ENCODE results near the gene TMEM218. TPM values are rescaled to one million over a fixed set of nuclear protein-coding genes. Genes with fewer than 3 reads are reported as not detected.

TMEM218 gene
- total RNA-seq, 2 experiments from 2014 or later: 11.3 TPM

DNA sequence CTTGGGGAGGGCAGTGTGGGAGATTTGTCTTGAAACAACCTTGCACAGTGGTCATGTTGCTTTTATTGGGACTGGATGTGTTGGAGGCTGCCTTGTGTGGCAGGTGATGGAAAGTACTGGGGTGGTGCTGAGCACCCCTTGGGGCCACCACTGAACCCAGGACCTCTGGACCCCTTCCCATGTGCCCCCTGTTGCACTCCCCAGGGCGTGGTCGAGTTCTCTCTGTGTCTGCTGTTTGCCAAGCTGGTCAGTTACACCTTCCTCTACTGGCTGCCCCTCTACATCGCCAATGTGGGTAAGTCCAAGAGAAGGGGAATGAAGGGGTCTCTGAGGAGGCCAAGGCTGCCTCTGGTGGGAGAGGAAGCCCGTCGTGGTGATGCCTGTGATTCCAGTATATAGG lies 29.4 kb downstream of the TMEM218 start:
- ChIA-PET CTCF (interaction anchor here (0.6 kb wide), 1 partner anchor 44 kb away, joined by 4 read pairs; no protein-coding TSS in a partner anchor), POLR2A (no interaction called here)
- H3K27ac Mint-ChIP-seq: no peak overlapping the region
- DNase-seq (no peak), ATAC-seq (no peak)
- H3K4me1 Mint-ChIP-seq: no peaks in the 10 kb centered on the region
- intact Hi-C loops (cut with DNase I, micrococcal nuclease): no loop called here
- no peaks in the 10 kb centered on the region for H3K9me3 Mint-ChIP-seq (ENCODE audit: low read depth)
- H3K4me3 Mint-ChIP-seq: no peak overlapping the region
- H3K36me3 Mint-ChIP-seq (ENCODE audit: low read depth): no peaks in the 10 kb centered on the region
- peaks cover 3% of the 10 kb centered on the region for H3K27me3 Mint-ChIP-seq

DNA sequence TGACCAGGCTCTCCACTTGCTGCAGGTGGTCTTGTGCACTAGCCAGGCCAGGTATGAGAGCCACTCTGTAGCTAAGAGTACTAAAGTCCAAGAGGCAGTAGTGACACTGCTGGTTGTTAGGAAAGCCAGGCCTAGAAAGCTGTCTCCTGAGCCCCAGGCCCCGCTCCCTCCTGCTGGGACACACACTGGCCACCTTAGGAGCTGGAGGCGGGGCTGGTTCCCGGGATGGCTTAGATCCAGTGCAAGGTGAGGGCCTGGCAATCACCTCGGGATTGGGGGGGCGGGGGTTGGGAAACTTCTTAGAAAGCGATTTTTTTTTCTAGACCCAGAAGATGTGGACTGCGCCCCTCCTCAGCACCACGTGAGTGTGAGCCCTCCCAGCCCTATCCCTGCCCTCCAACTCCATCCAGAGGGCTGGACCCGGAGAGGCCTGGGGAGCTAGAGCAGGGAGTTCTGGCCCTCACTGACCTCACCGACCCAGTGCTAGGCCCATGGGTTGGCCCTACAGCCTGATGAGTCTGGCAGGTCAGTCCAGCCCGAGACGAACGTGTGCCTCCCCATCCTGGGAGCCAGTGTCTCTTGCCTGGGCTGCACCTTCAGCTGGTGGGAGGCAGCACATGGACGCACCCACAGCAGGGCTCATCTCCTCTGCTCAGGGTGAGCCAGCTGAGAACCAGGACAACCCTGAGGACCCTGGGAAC lies 30.2 kb downstream of the TMEM218 start:
- ChIA-PET CTCF (interaction anchor here (0.8 kb wide), 1 partner anchor 61 kb away, joined by 3 read pairs; no protein-coding TSS in a partner anchor), POLR2A (no interaction called here)
- H3K9me3 Mint-ChIP-seq (ENCODE audit: low read depth): no peaks in the 10 kb centered on the region
- H3K4me3 Mint-ChIP-seq: no peak overlapping the region
- ATAC-seq (no peak), DNase-seq (no peak)
- no peaks in the 10 kb centered on the region for H3K4me1 Mint-ChIP-seq
- H3K36me3 Mint-ChIP-seq (ENCODE audit: low read depth): no peaks in the 10 kb centered on the region
- intact Hi-C loops (cut with DNase I, micrococcal nuclease): no loop called here
- H3K27me3 Mint-ChIP-seq: peaks cover 3% of the 10 kb centered on the region
- H3K27ac Mint-ChIP-seq: no peak overlapping the region

DNA sequence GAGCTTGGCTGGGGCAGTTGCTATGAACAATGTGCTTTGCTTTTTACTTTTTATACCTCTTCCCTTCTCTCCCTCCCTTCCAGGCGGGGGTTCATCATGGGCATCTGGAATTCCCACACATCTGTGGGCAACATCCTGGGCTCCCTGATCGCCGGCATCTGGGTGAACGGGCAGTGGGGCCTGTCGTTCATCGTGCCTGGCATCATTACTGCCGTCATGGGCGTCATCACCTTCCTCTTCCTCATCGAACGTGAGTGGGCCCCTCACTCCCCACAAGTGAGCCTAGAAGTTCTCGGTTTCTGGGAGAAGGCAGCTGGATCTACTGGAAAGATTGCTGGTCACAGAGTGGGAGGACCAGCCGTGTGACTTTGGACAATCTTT lies 30.9 kb downstream of the TMEM218 start:
- ATAC-seq: no peak
- DNase-seq: no peak
- Mint-ChIP-seq H3K27ac (no peak overlapping the region), H3K9me3 (ENCODE audit: low read depth) (no peaks in the 10 kb centered on the region), H3K36me3 (ENCODE audit: low read depth) (no peaks in the 10 kb centered on the region), H3K4me3 (no peak overlapping the region), H3K27me3 (peaks cover 3% of the 10 kb centered on the region), H3K4me1 (no peaks in the 10 kb centered on the region)
- intact Hi-C loops (cut with DNase I, micrococcal nuclease): no loop called here
- ChIA-PET CTCF (interaction anchor here (0.8 kb wide), 1 partner anchor 61 kb away, joined by 3 read pairs; no protein-coding TSS in a partner anchor), POLR2A (no interaction called here)

DNA sequence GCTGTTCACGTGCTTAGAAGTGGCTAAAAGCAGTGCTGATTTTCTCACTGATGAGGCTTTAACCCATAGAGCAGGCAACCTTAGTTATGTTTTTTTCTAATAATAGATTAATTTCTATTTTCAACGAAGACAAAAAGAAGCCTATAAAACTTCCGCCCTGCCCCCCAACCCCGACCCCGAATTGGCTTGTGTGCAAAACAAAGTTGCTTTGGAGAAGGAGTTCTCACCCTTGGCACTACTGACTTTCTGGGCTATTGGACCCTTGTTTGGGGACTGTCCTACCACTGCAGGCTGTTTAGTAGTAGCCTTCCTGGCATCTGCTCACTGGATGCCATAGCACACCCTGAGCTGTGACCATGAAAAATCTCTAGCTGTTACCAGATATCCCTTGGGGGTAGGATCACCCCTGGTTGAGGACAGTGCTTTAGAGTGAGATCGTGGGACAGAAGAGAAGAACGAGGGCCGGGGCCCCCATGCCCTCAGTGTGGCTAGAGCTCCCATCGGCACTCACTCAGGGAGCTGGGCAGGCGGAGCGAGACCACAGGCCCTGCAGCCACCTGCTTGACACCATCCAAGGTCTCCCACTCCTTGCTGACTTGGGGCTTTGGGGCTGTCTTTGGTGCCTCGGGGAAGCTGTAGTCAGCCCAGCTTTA lies 31.4 kb downstream of the TMEM218 start:
- POLR2A ChIA-PET: no interaction called here
- no peaks in the 10 kb centered on the region for H3K36me3 Mint-ChIP-seq (ENCODE audit: low read depth)
- no peak overlapping the region for H3K4me3 Mint-ChIP-seq
- intact Hi-C loops (cut with DNase I, micrococcal nuclease): no loop called here
- DNase-seq (no peak), ATAC-seq (no peak)
- H3K27ac Mint-ChIP-seq: no peak overlapping the region
- CTCF ChIA-PET: no interaction called here
- no peaks in the 10 kb centered on the region for H3K4me1 Mint-ChIP-seq
- H3K9me3 Mint-ChIP-seq (ENCODE audit: low read depth): no peaks in the 10 kb centered on the region
- peaks cover 3% of the 10 kb centered on the region for H3K27me3 Mint-ChIP-seq

DNA sequence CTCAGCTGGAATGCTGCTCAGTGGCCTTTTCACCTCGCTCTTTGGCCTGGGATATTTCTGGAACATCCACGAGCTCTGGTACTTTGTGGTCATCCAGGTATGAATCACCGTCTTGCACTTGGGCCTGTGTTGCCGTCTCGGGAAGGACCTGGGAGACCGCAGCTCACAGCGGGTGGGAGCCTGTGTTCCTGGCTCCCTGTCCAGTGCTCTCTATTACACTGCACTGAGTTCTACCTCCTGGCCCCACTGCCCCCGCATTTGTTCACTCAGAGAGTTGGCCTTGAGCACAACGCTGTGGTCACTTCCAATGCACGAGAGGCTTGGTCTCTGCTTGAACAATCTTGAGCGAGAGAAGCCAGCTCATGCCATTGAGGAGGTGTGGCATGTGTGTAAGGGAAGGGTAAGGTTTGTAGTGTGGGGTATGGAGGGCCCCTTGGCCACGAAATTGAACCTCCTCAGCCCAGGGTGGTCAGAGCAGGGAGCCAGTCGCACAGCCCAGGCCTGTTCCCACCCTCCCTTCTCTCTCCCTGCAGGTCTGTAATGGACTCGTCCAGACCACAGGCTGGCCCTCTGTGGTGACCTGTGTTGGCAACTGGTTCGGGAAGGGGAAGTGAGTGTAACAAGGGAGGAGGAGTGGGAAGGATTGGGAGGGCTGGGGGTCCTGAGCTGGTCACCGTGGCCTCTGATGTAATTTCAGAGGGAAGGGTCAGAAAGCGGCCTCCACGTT lies 32.1 kb downstream of the TMEM218 start:
- ChIA-PET POLR2A (no interaction called here), CTCF (no interaction called here)
- DNase-seq: no peak
- no peak for ATAC-seq
- Mint-ChIP-seq H3K9me3 (ENCODE audit: low read depth) (no peaks in the 10 kb centered on the region), H3K27me3 (peaks cover 3% of the 10 kb centered on the region), H3K27ac (no peak overlapping the region), H3K4me3 (no peak overlapping the region), H3K36me3 (ENCODE audit: low read depth) (no peaks in the 10 kb centered on the region), H3K4me1 (no peaks in the 10 kb centered on the region)
- intact Hi-C loops (cut with DNase I, micrococcal nuclease): no loop called here

DNA sequence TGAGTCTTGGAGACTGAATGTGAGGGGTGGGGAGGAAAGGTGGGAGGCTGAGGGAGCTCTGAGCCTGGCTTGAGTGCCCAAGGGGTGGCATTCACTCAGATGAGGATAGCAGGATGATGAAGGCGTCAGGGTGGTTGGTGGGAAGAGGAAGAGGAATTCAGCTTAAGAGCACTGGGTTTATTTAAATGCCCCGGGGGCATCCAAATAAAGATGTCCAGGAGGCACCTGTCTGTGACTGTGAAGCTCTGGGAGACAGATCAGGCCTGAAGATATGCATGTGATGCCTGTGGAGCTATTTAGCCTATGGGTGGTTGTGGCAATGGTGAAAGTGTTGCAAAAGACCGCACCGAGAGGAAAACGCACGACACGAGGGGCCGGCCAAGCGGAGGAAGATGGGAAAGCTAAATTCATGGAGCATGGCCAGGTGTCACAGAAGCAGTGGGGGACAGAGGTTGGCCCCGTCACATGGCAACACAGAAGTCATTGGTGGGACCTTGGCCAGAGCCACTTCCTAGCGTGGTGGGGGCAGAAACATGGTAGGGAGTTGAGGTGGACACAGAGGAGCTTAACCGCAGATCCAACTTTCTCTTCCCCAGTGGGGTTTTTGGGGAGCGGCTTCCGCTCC lies 32.8 kb downstream of the TMEM218 start:
- Mint-ChIP-seq H3K27me3 (peaks cover 7% of the 10 kb centered on the region), H3K27ac (no peak overlapping the region), H3K36me3 (ENCODE audit: low read depth) (no peaks in the 10 kb centered on the region), H3K4me3 (no peak overlapping the region), H3K9me3 (ENCODE audit: low read depth) (no peaks in the 10 kb centered on the region), H3K4me1 (no peaks in the 10 kb centered on the region)
- no peak for DNase-seq
- POLR2A ChIA-PET: no interaction called here
- intact Hi-C loops (cut with DNase I, micrococcal nuclease): no loop called here
- CTCF ChIA-PET: no interaction called here
- no peak for ATAC-seq

DNA sequence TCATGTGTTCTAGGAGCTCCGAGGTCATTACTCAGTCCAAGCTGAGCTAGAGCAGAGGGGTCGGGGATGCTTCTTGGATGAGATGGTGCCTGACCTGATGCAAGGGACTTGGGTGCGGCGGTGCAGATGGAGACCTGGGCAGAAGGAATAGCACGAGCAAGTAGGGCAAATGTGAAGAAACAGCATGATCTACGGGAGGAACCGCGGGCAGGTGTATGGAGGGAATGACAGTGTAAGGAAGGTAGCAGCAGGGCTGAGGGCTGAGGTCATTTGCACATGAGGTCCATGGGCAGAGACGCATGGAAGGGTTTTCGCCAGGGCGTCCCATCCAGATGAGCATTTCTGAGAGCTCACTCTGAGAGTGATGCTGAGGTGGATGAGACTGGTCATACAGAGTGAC lies 33.4 kb downstream of the TMEM218 start:
- intact Hi-C loops (cut with DNase I, micrococcal nuclease): no loop called here
- Mint-ChIP-seq H3K36me3 (ENCODE audit: low read depth) (no peaks in the 10 kb centered on the region), H3K27me3 (peaks cover 7% of the 10 kb centered on the region), H3K27ac (no peak overlapping the region), H3K9me3 (ENCODE audit: low read depth) (no peaks in the 10 kb centered on the region), H3K4me1 (no peaks in the 10 kb centered on the region), H3K4me3 (no peak overlapping the region)
- ChIA-PET CTCF (no interaction called here), POLR2A (no interaction called here)
- no peak for ATAC-seq
- no peak for DNase-seq

DNA sequence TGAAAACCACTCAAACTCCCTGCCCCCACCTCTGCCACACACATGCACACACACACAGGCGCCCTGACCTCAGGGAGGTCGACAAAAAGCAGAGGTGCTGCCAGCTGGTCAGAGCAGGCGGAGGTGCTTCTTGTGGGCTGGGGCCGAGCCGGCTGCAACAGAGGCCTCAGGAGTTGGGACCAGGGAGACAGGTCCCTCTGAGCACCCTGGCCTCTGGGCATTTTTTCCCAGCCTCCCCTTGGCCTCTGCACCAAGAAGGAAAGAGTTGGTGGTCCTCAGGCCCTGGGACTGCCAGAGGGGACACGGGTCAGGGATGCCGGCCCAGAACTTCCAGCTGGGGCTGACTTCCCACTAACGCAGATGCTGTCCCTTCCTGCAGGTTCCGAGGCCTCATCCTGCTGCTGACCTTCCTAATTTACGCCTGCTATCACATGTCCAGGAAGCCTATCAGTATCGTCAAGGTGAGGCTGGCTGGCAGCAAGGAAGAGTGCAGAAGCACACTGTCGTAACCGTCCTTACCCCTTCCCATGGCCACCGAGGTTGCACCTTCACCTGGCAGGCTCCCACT lies 35.0 kb downstream of the TMEM218 start:
- intact Hi-C loops (cut with DNase I, micrococcal nuclease): no loop called here
- no peaks in the 10 kb centered on the region for H3K9me3 Mint-ChIP-seq (ENCODE audit: low read depth)
- peaks cover 7% of the 10 kb centered on the region for H3K27me3 Mint-ChIP-seq
- no peaks in the 10 kb centered on the region for H3K4me1 Mint-ChIP-seq
- H3K27ac Mint-ChIP-seq: no peak overlapping the region
- ATAC-seq (no peak), DNase-seq (no peak)
- ChIA-PET CTCF (no interaction called here), POLR2A (interaction anchor here (0.6 kb wide), 1 partner anchor 531 kb away, joined by 4 read pairs; no protein-coding TSS in a partner anchor)
- H3K36me3 Mint-ChIP-seq (ENCODE audit: low read depth): no peaks in the 10 kb centered on the region
- H3K4me3 Mint-ChIP-seq: no peak overlapping the region

DNA sequence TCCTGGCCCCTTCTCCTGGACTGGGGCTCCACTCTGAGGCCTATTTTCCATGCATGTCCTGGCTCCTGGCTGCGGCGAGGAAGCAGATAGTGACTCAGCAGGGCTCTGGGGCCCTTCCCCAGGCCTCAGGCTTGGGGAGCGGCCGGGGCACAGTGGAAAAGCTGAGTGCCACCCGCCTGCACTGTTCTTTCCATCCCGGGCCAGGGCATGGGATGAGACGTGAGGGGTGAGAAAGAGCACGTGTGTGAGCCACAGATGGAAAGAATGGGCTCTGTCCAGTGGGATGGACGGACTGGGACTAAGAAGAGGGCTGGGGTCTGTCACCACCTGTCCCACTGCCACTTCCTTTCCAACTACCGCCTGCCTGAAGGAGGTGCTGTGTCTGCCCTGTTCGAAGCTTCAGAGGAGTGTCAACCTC lies 35.5 kb downstream of the TMEM218 start:
- POLR2A ChIA-PET: no interaction called here
- Mint-ChIP-seq H3K36me3 (ENCODE audit: low read depth) (no peaks in the 10 kb centered on the region), H3K27ac (no peak overlapping the region), H3K9me3 (ENCODE audit: low read depth) (no peaks in the 10 kb centered on the region), H3K4me1 (no peaks in the 10 kb centered on the region), H3K27me3 (peaks cover 7% of the 10 kb centered on the region), H3K4me3 (no peak overlapping the region)
- no peak for ATAC-seq
- CTCF ChIA-PET: no interaction called here
- intact Hi-C loops (cut with DNase I, micrococcal nuclease): no loop called here
- DNase-seq: no peak

DNA sequence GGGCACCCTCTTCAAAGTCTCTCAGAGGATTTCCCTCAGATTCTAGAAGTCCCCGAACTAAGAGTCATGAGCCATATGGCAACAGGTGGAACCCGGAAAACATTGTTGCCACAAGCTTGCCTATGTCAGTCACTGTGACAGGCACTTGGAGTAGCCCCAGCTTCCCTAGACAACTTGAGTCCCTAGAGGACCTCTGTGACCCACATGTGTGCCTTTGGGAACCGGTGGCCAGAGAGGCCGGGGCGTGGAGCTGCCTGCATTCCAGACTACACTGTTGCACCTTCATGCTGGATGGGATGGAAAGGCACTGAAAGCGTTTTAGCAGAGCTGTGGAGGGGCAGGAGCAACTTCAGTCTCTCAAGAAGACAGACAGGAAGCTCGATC lies 36.2 kb downstream of the TMEM218 start:
- intact Hi-C loops (cut with DNase I, micrococcal nuclease): no loop called here
- no peak for ATAC-seq
- H3K27me3 Mint-ChIP-seq: peaks cover 7% of the 10 kb centered on the region
- no peak for DNase-seq
- POLR2A ChIA-PET: no interaction called here
- H3K4me3 Mint-ChIP-seq: no peak overlapping the region
- H3K27ac Mint-ChIP-seq: no peak overlapping the region
- CTCF ChIA-PET: no interaction called here
- no peaks in the 10 kb centered on the region for H3K4me1 Mint-ChIP-seq
- no peaks in the 10 kb centered on the region for H3K36me3 Mint-ChIP-seq (ENCODE audit: low read depth)
- H3K9me3 Mint-ChIP-seq (ENCODE audit: low read depth): no peaks in the 10 kb centered on the region

DNA sequence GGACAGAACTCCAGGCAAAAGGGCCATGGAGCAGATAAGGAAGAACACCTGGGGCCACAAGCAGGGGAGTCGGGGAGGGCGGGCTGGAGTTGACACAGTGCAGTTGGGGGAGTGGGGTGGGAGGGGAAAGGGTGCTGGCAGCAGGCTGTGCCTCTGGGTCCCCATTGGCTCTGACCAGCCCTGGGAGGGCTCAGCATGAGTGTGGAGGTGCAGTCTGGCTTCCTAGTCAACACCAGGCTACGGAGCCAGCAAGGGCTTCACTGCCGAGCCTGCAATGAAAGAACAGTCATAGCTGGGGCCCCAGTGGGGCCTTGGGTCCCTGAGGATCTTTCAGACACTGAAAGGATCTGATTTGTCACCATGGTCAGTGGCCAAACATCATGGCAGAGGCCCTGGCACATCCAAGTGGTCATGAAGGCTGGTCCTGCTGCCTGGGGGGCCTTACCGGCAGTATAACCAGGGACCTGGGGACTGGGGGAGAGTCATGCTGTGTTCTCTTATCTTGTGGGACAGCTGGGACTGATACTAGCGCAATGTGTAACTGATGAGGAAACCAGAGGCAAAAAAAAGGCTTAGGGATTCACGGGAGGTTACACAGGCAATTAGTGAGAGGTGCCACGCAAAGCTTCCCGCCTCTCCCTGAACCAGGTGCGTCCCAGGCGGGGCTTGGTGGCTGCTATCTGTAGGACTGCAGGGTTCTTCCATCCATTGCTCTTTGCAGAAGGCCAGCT lies 36.8 kb downstream of the TMEM218 start:
- Mint-ChIP-seq H3K9me3 (ENCODE audit: low read depth) (no peaks in the 10 kb centered on the region), H3K4me1 (no peaks in the 10 kb centered on the region), H3K36me3 (ENCODE audit: low read depth) (no peaks in the 10 kb centered on the region), H3K27me3 (peaks cover 9% of the 10 kb centered on the region), H3K4me3 (no peak overlapping the region), H3K27ac (no peak overlapping the region)
- no peak for DNase-seq
- intact Hi-C loops (cut with DNase I, micrococcal nuclease): no loop called here
- POLR2A ChIA-PET: no interaction called here
- no peak for ATAC-seq
- CTCF ChIA-PET: no interaction called here

Data from activated CD4-positive, alpha-beta T cell treated with anti-CD3 and anti-CD28 coated beads for 36 hours (primary cell).